Endodermal cell (in vitro differentiated cells): Measurements from ENCODE around the gene KDM2B. TPM values are rescaled to one million over a fixed set of nuclear protein-coding genes. Genes with fewer than 3 reads are reported as not detected.

Experiments
- DNase-seq: peaks from one replicate; pipeline ENCODE4 v3.0.0-alpha.2; 2017
- H3K27ac ChIP-seq: 2 replicates; pipeline ENCODE4 v1.5.1; 2013; ENCODE audit warnings: mild to moderate bottlenecking, low read depth, low read length, moderate library complexity
- H3K27me3 ChIP-seq: 2 replicates; pipeline ENCODE4 v1.6.1; 2013; ENCODE audit warnings: mild to moderate bottlenecking, low read length, moderate library complexity; ENCODE audit not compliant: insufficient read depth, control insufficient read depth, poor library complexity, severe bottlenecking
- H3K36me3 ChIP-seq: 2 replicates; pipeline ENCODE4 v1.7.0; 2013; ENCODE audit warnings: mild to moderate bottlenecking, low read length, moderate library complexity; ENCODE audit not compliant: control insufficient read depth, insufficient read depth
- H3K4me1 ChIP-seq: one replicate; pipeline ENCODE4 v1.7.0; 2013; ENCODE audit warnings: low read length; ENCODE audit not compliant: control insufficient read depth, insufficient read depth
- H3K4me3 ChIP-seq: 2 replicates; pipeline ENCODE4 v1.5.1; 2013; ENCODE audit warnings: mild to moderate bottlenecking, low read length, moderate library complexity
- H3K9ac ChIP-seq: 2 replicates; pipeline ENCODE4 v1.6.1; 2013; ENCODE audit warnings: mild to moderate bottlenecking, low read length, moderate library complexity; ENCODE audit not compliant: poor library complexity, severe bottlenecking; ENCODE audit errors: extremely low read depth
- H3K9me3 ChIP-seq: 2 replicates; pipeline ENCODE4 v1.6.1; 2013; ENCODE audit warnings: mild to moderate bottlenecking, low read length, moderate library complexity; ENCODE audit not compliant: control insufficient read depth
- H3K27ac Mint-ChIP-seq: 2 replicates; pipeline ENCODE4 v1.8.0; 2020; ENCODE audit warnings: mixed read lengths
- H3K27me3 Mint-ChIP-seq: 2 replicates; pipeline ENCODE4 v1.8.0; 2021; ENCODE audit warnings: mild to moderate bottlenecking, mixed read lengths; ENCODE audit not compliant: insufficient read depth
- H3K36me3 Mint-ChIP-seq: 2 replicates; pipeline ENCODE4 v1.8.0; 2020; ENCODE audit warnings: low read depth, mixed read lengths
- H3K4me1 Mint-ChIP-seq: 2 replicates; pipeline ENCODE4 v1.8.0; 2020; ENCODE audit warnings: mixed read lengths
- H3K4me3 Mint-ChIP-seq: 2 replicates; pipeline ENCODE4 v1.8.0; 2020; ENCODE audit warnings: mild to moderate bottlenecking, moderate library complexity, mixed read lengths
- H3K9me3 Mint-ChIP-seq: 2 replicates; pipeline ENCODE4 v1.8.0; 2020; ENCODE audit warnings: mild to moderate bottlenecking, mixed read lengths
- CTCF ChIP-seq: fragments of 200-600 bp; sonication (generic); conservative IDR thresholded peaks from 2 replicates; pipeline ENCODE4 v1.5.0; 2021; ENCODE audit warnings: antibody characterized with exemption, mild to moderate bottlenecking
- WGBS, 2 experiments: methylation state at CpG; one replicate each; pipeline versions ENCODE4 v1.1.5 to v1.1.7; 2013; ENCODE audit warnings: missing lambda C conversion rate in 2 of 2, mixed read lengths in 1 of 2; ENCODE audit not compliant: insufficient coverage in 1 of 2, insufficient read length in 1 of 2; 5-methylcytosine and 5-hydroxymethylcytosine counted together
- total RNA-seq, 2 donors: library from RNA; stranded (reverse); fragmentation: NEBNext Ultra II Directional in 1 of 2; extraction: Animal tissue kit (Norgen Biotek cat#: 25700) in 1 of 2; gene quantifications; 2 replicates in 1 of 2; 3 replicates in 1 of 2; pipeline ENCODE4 v1.2.1, GENCODE V29; 2021

KDM2B gene
- total RNA-seq, 2 donors from 2014 or later: 103 to 125 TPM

DNA sequence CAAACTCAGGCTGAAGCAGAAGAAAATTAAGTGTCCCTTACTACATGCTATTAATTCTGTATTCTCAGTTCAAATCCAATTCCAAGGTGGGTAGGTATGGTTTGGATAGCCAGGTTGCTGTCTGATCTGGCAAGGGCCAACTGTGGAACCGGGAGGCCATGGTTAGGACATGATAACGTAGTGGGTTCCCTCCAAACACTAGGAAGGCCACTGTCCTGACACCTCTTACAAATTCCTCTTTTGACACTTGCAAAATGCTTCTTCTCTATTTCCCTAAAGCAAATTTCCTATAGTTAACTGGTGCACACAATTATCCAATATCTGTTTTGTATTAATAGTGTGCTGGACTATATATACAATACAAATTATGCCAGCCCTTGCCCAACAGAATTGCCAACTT is 110.1 kb downstream of the KDM2B start:
- no peak for DNase-seq
- Mint-ChIP-seq H3K4me3 (no peak overlapping the region), H3K27ac (no peak overlapping the region), H3K9me3 (no peaks in the 10 kb centered on the region), H3K36me3 (peaks cover 3% of the 10 kb centered on the region), H3K27me3 (peaks cover 3% of the 10 kb centered on the region), H3K4me1 (peaks cover 9% of the 10 kb centered on the region)
- Histone ChIP-seq H3K4me3 (no peak overlapping the region), H3K9me3 (no peaks in the 10 kb centered on the region), H3K27me3 (no peaks in the 10 kb centered on the region), H3K27ac (no peak overlapping the region), H3K36me3 (no peaks in the 10 kb centered on the region), H3K9ac (no peak overlapping the region), H3K4me1 (peaks cover 4% of the 10 kb centered on the region)
- 100% methylated on average over 1 to 2 of the region's 2 CpGs for WGBS, 2 experiments
- no peak for TF ChIP-seq CTCF

DNA sequence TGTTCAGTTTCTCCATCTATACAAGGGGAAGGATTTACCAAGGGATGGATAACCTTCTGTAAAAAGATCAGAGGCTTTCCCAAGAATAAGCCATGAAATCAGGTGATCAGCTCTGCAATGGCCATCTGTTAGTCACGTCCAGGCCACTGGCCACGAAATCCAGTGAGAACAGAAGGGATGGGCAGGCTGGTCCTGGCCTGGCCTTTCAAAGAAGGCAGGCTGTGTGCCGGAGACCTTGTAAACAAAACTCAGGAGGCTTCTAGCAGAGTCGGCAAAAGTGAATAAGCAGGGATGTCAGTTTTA is 112.4 kb downstream of the KDM2B start:
- Histone ChIP-seq H3K4me3 (no peak overlapping the region), H3K9me3 (no peaks in the 10 kb centered on the region), H3K27ac (no peak overlapping the region), H3K36me3 (peaks cover 8% of the 10 kb centered on the region), H3K27me3 (no peaks in the 10 kb centered on the region), H3K9ac (no peak overlapping the region), H3K4me1 (peaks cover 4% of the 10 kb centered on the region)
- Mint-ChIP-seq H3K4me1 (peaks cover 17% of the 10 kb centered on the region), H3K36me3 (peaks cover 7% of the 10 kb centered on the region), H3K27ac (no peak overlapping the region), H3K4me3 (peak overlapping the region; percentile 49), H3K9me3 (no peaks in the 10 kb centered on the region), H3K27me3 (peaks cover 3% of the 10 kb centered on the region)
- TF ChIP-seq CTCF: no peak
- DNase-seq: peak; percentile 58
- 80 to 92% methylated on average over 2 to 4 of the region's 4 CpGs for WGBS, 2 experiments

- DNase-seq: peak; percentile 93
- Histone ChIP-seq H3K9ac (peak overlapping the region; percentile 51), H3K36me3 (peaks cover 8% of the 10 kb centered on the region), H3K27ac (peak overlapping the region; percentile 76), H3K27me3 (no peaks in the 10 kb centered on the region), H3K9me3 (no peaks in the 10 kb centered on the region), H3K4me1 (peaks cover 4% of the 10 kb centered on the region), H3K4me3 (peak overlapping the region; percentile 72)
- Mint-ChIP-seq H3K4me3 (peak overlapping the region; percentile 49), H3K9me3 (no peaks in the 10 kb centered on the region), H3K36me3 (peaks cover 7% of the 10 kb centered on the region), H3K4me1 (peaks cover 17% of the 10 kb centered on the region), H3K27me3 (peaks cover 3% of the 10 kb centered on the region), H3K27ac (no peak overlapping the region)
- 13 to 27% methylated on average over 17 to 48 of the region's 48 CpGs for WGBS, 2 experiments
- TF ChIP-seq CTCF: no peak
Observed at GRCh38 chr12:121467638-121468498, 113.0 kb downstream of the KDM2B start.
